ENCODE results near the gene RNASE4.
"Not testable (repeated sequence)": the region's sequence is repeated elsewhere in the genome, so short reads cannot be mapped to it uniquely, and the experiment has no call there.

DNA sequence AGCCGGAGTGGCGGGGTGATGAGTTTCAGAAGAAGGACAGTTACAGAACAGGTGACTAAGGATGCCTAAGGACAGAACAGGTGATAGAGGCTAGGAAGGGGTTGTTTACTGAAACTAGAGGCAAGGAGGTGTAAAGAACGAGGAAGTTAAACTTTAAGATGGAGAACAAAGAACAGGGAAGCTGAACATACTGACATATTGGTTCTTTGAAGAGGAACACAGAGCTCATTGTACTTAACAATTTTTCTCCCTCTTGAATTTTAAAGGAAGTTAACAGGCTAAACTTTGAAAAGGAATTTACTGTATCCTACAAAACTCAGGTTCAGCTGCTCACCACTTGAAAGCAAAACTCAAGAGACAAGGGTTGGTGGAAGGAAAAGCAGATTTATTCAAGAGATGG is 41.8 kb downstream of the RNASE4 start:
- TF ChIP-seq, protein P1, sequence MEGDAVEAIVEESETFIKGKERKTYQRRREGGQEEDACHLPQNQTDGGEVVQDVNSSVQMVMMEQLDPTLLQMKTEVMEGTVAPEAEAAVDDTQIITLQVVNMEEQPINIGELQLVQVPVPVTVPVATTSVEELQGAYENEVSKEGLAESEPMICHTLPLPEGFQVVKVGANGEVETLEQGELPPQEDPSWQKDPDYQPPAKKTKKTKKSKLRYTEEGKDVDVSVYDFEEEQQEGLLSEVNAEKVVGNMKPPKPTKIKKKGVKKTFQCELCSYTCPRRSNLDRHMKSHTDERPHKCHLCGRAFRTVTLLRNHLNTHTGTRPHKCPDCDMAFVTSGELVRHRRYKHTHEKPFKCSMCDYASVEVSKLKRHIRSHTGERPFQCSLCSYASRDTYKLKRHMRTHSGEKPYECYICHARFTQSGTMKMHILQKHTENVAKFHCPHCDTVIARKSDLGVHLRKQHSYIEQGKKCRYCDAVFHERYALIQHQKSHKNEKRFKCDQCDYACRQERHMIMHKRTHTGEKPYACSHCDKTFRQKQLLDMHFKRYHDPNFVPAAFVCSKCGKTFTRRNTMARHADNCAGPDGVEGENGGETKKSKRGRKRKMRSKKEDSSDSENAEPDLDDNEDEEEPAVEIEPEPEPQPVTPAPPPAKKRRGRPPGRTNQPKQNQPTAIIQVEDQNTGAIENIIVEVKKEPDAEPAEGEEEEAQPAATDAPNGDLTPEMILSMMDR (IDR thresholded peaks at IDR 0.05; ENCODE audit: low read depth, low read length, poor library complexity, severe bottlenecking) = not testable (repeated sequence)
- TF ChIP-seq EZH2phosphoT487 (IDR thresholded peaks at IDR 0.05; ENCODE audit: borderline replicate concordance, low read length) = not testable (repeated sequence)
